GM19351 (cell line): Measurements from ENCODE around the gene SIGMAR1.
A peak's percentile ranks its signal among the peaks of the same experiment; 100 is the strongest.

Experiments used
- ATAC-seq: cut with Tn5 transposase; IDR thresholded peaks from one replicate; pipeline ENCODE4 v1.9.1; 2021; ENCODE audit warnings: mild to moderate bottlenecking, moderate library complexity; ENCODE audit not compliant: unreplicated experiment

Gene SIGMAR1

DNA sequence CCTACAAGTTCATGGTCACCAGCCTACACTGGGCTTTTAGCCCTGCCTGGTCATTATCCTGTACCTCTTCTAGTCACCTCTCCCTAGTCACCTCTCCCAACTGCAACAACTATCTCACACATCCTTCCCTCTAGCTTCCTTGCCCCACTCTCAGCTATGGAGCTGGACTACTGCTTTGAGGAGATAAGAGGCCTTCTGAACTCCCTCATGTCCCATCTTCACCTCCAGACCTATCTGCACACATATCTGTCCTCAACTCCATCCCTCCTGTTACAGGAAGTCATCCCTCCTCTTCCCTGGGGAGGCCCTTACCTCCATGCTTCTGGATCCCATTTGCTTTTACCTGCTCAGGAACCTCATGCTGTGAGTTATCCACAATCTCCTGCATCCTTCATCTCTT lies 31.4 kb downstream of the SIGMAR1 start:
- ATAC-seq, result no peak

DNA sequence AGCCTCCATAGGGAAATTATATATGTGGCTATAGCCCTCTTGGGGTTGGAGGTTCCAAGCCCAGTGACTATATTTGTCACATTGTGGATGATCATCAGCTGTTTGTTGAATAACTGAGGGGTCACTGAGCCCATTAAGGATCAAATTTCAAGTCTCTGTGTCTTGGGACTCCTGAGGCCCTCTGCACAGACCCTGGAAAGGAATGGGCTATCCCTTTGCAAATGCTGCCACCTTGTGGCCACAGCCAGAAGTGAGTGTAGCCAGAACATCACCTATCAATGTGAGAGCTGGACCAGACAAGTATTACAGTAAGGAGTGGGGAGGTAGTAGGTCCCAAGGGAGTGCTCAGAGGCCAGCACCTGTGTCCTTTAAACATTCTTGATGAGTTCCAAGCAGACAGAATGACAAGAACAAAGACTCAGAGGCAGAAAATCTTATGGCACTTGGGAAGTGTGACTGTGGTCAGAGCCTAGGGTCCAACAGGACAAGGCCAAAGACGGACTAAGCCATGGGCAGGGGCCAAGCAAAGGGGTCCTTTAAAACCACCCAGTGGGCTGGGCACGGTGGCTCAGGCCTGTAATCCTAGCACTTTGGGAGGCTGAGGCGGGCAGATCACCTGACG lies 33.9 kb downstream of the SIGMAR1 start:
- ATAC-seq, result peak; percentile 62

DNA sequence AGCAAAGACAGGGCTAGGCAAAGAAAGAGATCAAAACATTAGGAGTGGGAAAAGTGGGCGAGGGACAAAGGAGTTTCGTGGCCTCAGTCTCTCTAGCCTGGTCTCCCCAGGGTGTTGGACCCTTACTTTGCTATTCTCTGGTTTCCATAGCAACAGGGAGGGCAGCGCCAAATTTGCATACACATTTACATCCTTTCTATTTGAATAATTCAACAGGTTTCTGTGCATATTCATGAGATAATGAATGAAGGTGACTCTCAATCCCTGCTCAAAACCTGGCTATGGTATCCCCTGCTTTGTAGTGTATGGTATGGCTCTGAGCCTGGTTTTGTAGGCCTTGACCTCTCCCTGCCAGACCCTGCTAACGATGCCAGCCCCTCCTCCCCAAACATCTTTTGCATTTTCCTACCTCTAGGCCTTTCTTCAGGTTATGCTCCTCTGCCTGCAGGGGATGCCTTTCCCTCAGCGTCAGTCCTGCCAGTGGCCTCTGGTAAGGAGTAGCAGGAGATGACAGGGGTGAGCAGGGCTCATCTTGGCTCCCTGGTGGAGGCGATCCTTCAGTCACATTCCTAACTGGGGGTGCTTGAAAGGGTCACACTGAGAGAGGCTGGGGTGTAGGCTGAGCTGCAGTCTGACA lies 35.5 kb downstream of the SIGMAR1 start:
- ATAC-seq, result no peak

- no peak for ATAC-seq
Measured at GRCh38 chr9:34600908-34601307, 36.7 kb downstream of the SIGMAR1 start.

DNA sequence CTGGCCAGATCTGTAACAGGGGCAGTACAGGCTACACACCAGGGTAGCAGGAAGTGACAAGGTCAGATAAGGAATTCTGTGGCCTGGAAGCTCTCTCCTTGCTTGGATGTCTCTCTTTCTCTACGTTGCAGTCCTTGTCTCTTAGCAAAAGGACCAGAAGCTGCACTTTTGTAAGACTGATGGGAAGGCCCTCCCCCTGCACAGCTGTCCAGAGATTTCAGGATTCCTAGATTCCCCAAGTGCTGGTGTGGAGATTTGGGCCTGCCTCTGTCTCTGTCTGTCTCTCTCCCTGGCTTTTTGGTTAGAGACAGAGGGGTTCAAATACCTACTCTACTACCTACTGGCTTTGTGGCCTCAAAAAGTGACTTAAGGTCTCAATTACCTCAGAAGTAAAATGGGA lies 38.0 kb downstream of the SIGMAR1 start:
- ATAC-seq, result no peak

DNA sequence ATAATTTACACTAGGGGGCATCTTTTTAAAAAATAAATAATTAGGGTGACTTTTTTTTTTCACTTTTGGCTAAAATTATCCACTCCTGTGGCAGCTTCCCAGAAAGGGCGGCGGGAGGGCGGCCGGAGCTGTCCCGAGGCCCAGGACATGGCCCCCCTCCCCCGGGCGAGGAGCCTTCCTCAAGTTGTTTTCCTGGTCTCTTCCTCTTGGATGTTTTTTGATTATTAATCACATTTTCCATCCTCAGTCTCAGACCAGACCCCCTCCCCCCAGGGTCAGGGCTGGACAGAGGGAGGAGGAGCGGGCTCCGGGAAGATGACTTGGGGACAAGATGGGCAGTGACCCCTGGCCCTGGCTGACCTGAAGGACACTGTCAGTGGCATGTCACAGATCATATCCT lies 43.4 kb downstream of the SIGMAR1 start:
- no peak for ATAC-seq

GRCh38 chr9:34592895-34593601 lies 44.5 kb downstream of the SIGMAR1 start:
- ATAC-seq, result no peak

DNA sequence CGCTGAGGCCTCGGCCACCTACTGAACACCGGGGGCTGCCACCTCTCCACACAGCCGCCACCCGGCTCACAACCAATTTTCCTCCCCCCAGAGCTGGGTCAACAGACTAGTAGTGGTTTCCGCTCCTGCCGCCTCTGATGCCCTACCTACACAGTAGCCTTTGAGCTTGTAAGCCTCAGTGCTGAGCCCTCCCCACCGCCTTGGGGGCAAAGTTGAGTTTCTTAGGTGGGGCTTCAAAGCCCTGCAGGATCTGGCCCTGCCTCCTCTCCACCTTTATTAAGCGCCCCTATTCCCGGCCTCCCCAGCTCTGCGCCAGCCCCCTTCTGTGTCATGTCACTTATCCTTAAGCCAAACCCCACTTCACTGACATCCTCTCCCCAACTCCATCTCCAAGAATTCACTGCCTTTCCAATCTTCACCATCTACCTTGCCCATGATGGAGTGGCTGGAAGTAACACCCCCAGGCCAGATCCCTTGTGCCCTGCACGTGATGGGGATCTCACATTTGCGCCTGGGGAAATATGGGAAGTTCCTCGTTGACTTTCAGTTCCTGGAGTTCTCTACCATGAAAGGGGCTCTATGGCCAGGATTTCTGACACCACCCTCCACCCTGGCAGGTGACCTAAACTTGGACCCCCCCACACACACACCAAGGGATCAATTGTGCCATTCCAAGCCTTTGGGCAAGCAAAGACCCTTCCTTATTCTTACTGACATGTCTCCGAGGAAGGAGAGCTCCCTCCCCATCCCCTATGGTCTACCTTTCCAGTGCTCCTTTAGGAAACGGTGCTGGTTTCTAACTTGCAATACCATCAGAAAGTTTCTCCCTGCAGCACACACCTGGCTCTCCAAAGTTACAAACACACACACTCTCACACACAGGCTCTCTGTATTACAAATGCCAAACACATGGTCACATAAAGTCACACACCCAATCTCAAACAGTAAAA lies 45.4 kb downstream of the SIGMAR1 start:
- ATAC-seq, result no peak

DNA sequence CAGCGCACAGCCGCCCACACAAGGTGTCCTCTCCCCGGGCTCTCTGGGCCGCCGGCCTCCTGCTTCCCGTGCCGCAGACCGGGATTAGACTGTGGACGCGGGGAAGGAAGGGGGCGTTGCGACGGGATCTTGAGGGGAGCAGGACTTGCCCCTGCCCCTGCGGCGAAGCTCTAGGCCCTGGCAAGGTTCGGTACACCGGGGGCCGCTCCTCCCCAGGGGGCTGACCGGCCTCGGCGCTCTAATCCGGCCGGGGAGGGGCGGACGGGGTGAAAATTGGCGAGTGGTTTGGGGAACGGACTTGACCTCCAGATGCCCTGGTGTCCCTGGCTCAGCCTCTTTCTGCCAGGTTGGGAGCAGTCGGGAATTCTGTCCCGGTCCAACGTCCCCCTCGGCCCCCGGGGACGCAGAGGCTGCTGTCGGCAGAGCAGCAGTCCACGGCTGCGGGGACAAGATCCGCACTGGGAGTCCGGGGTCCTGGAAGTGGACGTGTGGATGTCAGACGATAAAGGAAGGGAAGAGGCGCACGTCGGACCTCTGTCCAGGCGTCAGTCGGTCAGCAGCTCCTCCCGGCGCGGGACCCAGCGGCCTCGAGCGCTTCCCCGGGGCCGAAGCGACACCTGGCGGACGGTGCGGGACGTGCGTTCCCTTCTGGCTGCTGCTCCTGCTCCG lies 46.2 kb downstream of the SIGMAR1 start:
- ATAC-seq, result no peak

GRCh38 chr9:34590381-34591247 lies 47.0 kb downstream of the SIGMAR1 start:
- no peak for ATAC-seq

DNA sequence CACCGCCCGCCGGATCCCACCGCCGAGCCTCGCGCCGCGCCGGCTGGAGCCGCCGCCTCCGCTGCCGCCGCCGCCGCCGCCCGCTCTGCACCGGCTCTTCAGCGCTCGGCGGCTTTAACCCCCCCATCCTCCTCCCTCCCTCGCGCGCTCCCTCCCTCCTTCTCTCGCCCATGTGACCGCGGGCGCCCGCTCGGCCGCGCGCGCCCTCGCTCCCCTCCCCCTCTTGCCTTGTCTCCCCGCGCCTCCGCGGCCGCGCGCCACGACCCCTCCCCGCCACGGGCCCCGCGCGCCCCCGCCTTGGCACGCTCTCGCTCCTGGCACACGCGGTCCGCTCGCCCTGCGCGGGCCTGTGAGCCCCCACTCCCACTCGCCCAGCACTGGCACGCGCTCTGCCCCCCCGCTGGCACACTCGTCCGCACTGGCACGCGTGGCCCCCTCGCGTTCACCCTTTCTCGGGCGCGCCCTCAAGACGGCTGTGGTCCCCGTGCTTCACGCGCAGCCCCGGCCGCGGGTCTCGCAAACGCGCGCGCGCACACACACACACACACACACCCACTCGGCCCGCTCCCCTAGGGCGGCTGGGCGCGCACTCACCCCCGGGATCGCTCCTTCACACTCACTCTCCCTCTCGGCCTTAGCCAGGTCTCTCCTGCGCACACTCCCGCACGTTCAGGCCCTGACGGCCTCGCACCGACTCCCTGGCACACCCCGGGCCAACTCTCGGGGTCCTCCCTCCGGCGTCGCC lies 47.8 kb downstream of the SIGMAR1 start, which contains the start of gene CNTFR:
CNTFR (minus strand) TSS at position 89 of the 745 bp plus-strand sequence. CDS start 20,743 bp downstream, outside the sequence.
- ATAC-seq, result no peak

GRCh38 chr9:34588671-34589635 lies 48.6 kb downstream of the SIGMAR1 start:
- no peak for ATAC-seq

DNA sequence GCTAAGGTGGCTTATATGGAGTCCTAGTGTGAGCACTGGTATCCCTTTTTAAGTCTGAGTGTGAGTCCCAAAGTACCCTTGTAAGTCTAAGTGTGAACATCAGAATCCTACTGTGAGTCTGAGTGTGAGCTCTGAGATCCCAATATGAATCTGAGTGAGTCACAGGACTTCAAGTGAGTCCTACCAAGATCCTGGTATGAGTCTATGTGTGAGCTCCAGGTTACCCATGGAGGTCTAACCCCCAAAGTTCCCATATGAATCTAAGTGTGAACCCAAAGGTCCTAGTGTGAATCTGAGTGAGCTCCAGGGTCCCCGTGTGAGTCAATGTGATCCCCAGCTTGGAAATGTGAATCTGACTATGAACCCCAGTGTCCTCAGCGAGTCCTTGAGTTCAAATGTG lies 50.3 kb downstream of the SIGMAR1 start:
- no peak for ATAC-seq

GRCh38 chr9:34585946-34586669 lies 51.5 kb downstream of the SIGMAR1 start:
- ATAC-seq, result no peak

- ATAC-seq, result no peak
Measured at GRCh38 chr9:34584970-34585369, 52.6 kb downstream of the SIGMAR1 start.
